ENCODE data around the gene ZNF205. TPM values are rescaled to one million over a fixed set of nuclear protein-coding genes. Genes with fewer than 3 reads are reported as not detected.

The ZNF205 gene
- total and polyA plus RNA-seq, 2 of the 13 experiments (the other 11 are each of a cell fraction or from before 2014, with no cell fraction given): 5.8 to 10.2 TPM

- TF ChIP-seq THAP9 (CRISPR knock-in tag; IDR thresholded peaks at IDR 0.05; ENCODE audit: borderline replicate concordance): peak; percentile 23; the same call in 1 of the 2 replicates
- no peak for TF ChIP-seq WIZ (CRISPR knock-in tag; IDR thresholded peaks at IDR 0.05)
- peak; percentile 31; the same call in 1 of the 2 replicates for TF ChIP-seq ZNF768 (CRISPR knock-in tag; IDR thresholded peaks at IDR 0.05)
These were observed 17.0 kb downstream of the ZNF205 start (continued) for GRCh38 chr16:3129137-3130131.

- Histone ChIP-seq H3K9me3 (ENCODE audit: low read length) (no peaks in the 10 kb centered on the region), H2AFZ (ENCODE audit: low read length) (no peak overlapping the region), H3K79me2 (ENCODE audit: insufficient read depth, low read length) (peaks cover 16% of the 10 kb centered on the region), H3K36me3 (replicated peaks in 1 of 2; ENCODE audit: control insufficient read depth in 1 of 2, insufficient read depth in 2 of 2, low read length in 2 of 2) (0 out of 5 replicates have a peak, but pooled peaks cover 0 to 2% of the 10 kb centered on the region in 2 experiments), H3K4me3 (replicated peaks in 1 of 3; ENCODE audit: insufficient read depth in 1 of 3, low read depth in 2 of 3, low read length in 3 of 3) (no peak overlapping the region), H3K27ac (ENCODE audit: extremely low read length, insufficient read depth, low read length) (no peak overlapping the region), H3K27me3 (ENCODE audit: control insufficient read depth in 1 of 2, insufficient read depth in 2 of 2, low read length in 2 of 2) (no peaks in the 10 kb centered on the region; a peak in 1 of 5 replicates), H3K9ac (ENCODE audit: insufficient read depth, low read depth, low read length) (no peak overlapping the region), H3K4me1 (ENCODE audit: insufficient read depth, low read length) (peaks cover 36% of the 10 kb centered on the region), H3K4me2 (ENCODE audit: low read depth, low read length) (no peak overlapping the region), H4K20me1 (ENCODE audit: insufficient read depth, low read length) (peaks cover 7% of the 10 kb centered on the region)
- WGBS (ENCODE audit: low lambda C conversion rate): 74% methylated on average over 12 of the region's 12 CpGs
- ChIA-PET POLR2A (interaction anchor here (1.1 to 1.2 kb wide), 2 partner anchors 19 to 25 kb away, joined by 4 to 5 read pairs; no protein-coding TSS in a partner anchor), CTCF (ENCODE audit: low intra/inter-chr PET ratio, low total read pairs) (interaction anchor here (1.3 to 2.3 kb wide), 4 partner anchors 18 to 34 kb away, joined by 3 to 9 read pairs (median 3); no protein-coding TSS in a partner anchor)
- ATAC-seq: peak; percentile 58
- peak; percentile 48 for DNase-seq (ENCODE audit: low spot score)
- no peak for FAIRE-seq
- no TSS peak for BruUV-seq (replicated peaks)
- in situ Hi-C loops (cut with HindIII; ENCODE audit: extremely low pct_ligation_motif_present, low pct_unique_long_range_greater_than_20kb): no loop called here
- intact Hi-C loops (cut with micrococcal nuclease; ENCODE audit: unreplicated experiment): loop anchor here (5.0 kb wide), 2 partner anchors 35 to 40 kb away; partner anchors contain the start of gene ZSCAN10
- TF ChIP-seq, protein P1, sequence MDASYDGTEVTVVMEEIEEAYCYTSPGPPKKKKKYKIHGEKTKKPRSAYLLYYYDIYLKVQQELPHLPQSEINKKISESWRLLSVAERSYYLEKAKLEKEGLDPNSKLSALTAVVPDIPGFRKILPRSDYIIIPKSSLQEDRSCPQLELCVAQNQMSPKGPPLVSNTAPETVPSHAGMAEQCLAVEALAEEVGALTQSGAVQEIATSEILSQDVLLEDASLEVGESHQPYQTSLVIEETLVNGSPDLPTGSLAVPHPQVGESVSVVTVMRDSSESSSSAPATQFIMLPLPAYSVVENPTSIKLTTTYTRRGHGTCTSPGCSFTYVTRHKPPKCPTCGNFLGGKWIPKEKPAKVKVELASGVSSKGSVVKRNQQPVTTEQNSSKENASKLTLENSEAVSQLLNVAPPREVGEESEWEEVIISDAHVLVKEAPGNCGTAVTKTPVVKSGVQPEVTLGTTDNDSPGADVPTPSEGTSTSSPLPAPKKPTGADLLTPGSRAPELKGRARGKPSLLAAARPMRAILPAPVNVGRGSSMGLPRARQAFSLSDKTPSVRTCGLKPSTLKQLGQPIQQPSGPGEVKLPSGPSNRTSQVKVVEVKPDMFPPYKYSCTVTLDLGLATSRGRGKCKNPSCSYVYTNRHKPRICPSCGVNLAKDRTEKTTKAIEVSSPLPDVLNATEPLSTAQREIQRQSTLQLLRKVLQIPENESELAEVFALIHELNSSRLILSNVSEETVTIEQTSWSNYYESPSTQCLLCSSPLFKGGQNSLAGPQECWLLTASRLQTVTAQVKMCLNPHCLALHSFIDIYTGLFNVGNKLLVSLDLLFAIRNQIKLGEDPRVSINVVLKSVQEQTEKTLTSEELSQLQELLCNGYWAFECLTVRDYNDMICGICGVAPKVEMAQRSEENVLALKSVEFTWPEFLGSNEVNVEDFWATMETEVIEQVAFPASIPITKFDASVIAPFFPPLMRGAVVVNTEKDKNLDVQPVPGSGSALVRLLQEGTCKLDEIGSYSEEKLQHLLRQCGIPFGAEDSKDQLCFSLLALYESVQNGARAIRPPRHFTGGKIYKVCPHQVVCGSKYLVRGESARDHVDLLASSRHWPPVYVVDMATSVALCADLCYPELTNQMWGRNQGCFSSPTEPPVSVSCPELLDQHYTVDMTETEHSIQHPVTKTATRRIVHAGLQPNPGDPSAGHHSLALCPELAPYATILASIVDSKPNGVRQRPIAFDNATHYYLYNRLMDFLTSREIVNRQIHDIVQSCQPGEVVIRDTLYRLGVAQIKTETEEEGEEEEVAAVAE (CRISPR knock-in tag; IDR thresholded peaks at IDR 0.05; ENCODE audit: borderline replicate concordance): no peak
- TF ChIP-seq HOXA3 (CRISPR knock-in tag; IDR thresholded peaks at IDR 0.05) (peak; percentile 21; the same call in 1 of the 2 replicates), ZBTB3 (CRISPR knock-in tag; IDR thresholded peaks at IDR 0.05; ENCODE audit: borderline replicate concordance, low read depth) (no peak), FOXA1 (IDR thresholded peaks at IDR 0.05) (no peak), FOXA1 (CRISPR knock-in tag; IDR thresholded peaks at IDR 0.05) (peak; percentile 13; the same call in 1 of the 2 replicates), ZNF296 (CRISPR knock-in tag; conservative IDR thresholded peaks at IDR 0.05) (no peak)
These were observed 19.5 kb downstream of the ZNF205 start for GRCh38 chr16:3131755-3132377.

All from HepG2 (cell line).